SHP77 (cell line): ENCODE measurements around the gene ZNRF2.

Source experiments
- DNase-seq, 2 experiments: peaks; one replicate each; lab custom pipeline; 2025; lab: John Stamatoyannopoulos, UW

Gene ZNRF2

GRCh38 chr7:30321882-30322192 lies 37.4 kb downstream of the ZNRF2 start:
- no peak for DNase-seq

DNA sequence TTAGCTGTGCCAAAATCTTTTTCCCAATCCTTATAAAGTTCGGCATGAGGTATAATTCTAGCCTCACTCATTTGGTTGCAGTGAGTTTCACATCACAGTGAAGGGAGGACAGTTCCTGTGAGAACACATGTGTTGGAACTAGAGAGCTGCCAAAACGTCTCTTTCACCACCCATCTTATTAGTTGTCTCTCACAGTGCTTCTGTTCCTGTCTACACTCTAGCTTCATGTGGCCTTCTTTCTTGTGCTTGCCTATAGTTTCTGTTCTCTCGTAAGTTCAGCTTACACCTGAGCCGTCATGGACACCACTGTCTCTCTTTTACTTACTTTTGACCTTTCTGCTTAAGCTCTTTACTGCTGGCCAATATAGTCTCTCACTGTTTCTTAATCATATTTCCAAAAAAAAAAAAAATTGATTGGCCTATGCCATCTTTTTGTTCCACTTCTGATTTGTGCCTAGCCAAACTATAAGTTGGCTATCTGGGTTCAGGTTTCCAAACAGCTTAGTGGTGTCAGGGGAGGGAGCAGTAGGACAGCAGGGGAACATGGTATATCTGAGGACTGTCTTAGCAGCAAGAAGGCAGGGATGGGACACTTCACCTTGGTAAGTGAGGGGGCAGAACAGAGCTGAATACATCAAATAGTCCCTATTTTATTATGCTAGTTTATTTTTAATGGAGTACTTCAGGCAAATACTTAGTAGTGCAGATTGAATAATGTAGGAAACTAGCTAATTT lies 38.0 kb downstream of the ZNRF2 start:
- no peak for DNase-seq

GRCh38 chr7:30323006-30323355 lies 38.6 kb downstream of the ZNRF2 start:
- DNase-seq: no peak

GRCh38 chr7:30327813-30328212 lies 43.4 kb downstream of the ZNRF2 start:
- no peak for DNase-seq

DNA sequence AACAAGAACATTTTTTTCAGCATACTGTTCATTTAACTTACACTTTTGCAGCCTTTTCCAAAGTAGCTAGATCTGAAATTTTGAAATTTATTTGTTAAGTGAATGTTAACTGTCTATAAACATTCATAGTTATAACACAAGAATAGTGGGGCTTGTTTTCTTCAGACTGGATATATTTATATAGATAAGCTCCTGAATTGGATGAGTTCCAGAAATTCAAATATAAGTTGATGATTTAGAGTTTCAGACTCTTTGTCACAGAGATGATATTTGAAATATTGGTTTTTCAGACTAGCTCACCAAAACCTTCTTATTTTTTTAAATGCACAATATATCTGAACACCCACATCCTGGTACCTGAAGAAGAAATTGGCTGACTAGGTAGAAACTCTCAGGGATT lies 44.0 kb downstream of the ZNRF2 start:
- no peak for DNase-seq

- DNase-seq: no peak
Observed at GRCh38 chr7:30329716-30330115, 45.3 kb downstream of the ZNRF2 start.

- DNase-seq: no peak
Observed at GRCh38 chr7:30330134-30331111, 46.0 kb downstream of the ZNRF2 start.

GRCh38 chr7:30331338-30331737 lies 46.9 kb downstream of the ZNRF2 start:
- DNase-seq: no peak

DNA sequence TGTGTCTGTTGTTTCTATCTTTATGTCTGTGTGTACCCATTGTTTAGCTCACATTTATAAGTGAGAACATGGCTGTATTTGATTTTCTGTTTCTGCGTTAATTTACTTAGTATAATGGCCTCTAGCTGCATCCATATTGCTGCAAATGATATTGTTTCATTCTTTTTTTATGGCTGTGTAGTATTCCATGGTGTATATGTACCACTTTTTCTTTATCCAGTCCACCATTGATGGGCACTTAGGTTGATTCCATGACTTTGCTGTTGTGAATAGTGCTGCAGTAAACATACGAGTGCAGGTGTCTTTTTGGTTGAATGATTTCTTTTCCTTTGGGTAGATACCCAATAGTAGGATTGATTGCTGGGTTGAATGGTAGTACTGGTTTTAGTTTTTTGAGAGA lies 48.2 kb downstream of the ZNRF2 start:
- no peak for DNase-seq

DNA sequence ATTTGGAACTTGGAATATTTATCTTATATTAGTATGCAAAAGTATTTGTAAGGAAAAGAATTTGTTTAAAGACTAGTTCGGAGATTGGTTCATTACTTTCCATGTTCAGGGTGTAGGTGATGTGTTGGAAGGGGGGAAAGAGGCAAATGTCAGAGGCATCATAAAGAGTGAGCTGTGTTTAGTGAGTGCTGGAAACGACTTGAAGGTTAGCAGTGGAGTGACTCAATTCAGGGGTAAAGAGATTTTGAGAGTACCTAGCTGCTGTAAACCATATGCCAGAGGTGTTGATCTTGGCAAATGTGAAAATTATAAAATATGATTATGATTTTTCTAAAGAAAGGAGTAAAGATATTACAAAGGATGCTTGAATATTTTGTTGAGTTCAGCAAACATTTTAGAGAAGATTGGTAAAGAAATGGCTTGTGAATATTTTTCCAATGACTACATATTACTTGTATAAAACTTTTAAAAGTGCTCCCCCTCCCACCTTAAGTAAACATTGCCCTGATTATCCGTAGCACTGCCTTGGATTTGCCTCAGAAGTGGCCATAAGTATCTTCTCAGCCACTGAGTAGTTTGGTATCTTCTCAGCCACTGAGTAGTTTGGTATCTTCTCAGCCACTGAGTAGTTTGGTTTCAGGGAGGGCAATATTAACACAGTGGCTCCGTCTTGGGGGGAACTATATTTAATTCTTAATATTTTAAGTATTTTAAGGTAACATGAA lies 51.5 kb downstream of the ZNRF2 start:
- no peak for DNase-seq

- no peak for DNase-seq
Observed at GRCh38 chr7:30344513-30344912, 60.1 kb downstream of the ZNRF2 start.

GRCh38 chr7:30347226-30348082 lies 63.1 kb downstream of the ZNRF2 start:
- no peak for DNase-seq

GRCh38 chr7:30348083-30348560 lies 63.7 kb downstream of the ZNRF2 start:
- DNase-seq: no peak

- no peak for DNase-seq
Observed at GRCh38 chr7:30349170-30349569, 64.8 kb downstream of the ZNRF2 start.

DNA sequence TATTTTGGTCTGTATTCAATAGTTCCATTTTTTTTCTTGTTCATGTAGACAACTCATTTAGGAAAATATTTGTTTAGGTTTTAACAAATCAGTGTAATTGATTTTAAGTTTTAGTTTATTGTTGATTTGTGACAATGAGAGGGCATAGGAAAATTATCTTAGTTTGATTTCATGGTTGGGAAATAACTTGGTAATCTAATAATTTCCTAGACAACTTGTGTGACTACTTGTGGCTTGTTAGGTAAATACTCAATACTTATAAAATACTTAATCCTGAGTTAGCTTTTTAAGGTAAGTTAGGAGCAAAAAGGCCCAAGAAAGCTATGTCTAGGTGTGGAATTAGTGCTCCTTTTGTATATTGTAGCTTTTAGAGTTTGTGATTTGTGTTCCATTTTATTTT lies 65.4 kb downstream of the ZNRF2 start:
- DNase-seq: no peak

DNA sequence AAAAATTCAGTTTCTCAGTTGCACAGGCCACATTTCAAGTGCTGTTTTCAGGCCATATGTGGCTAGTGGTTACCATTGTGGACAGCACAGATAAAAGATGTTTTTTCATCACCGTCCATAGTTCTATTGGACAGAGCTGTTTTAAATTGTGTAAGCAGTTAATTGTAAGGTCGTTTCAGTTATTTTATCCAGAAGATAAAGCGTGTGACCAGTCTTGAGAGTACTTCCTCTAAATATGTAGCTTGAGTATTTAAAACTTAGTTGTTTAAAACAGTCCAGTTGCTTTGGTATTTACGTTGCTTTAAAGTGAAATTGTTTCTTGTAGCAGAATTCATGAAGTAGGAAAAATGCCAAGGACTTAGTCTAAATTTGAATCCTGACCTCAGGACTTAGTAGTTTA lies 66.9 kb downstream of the ZNRF2 start:
- no peak for DNase-seq

- no peak for DNase-seq
Observed at GRCh38 chr7:30351724-30352123, 67.3 kb downstream of the ZNRF2 start.

DNA sequence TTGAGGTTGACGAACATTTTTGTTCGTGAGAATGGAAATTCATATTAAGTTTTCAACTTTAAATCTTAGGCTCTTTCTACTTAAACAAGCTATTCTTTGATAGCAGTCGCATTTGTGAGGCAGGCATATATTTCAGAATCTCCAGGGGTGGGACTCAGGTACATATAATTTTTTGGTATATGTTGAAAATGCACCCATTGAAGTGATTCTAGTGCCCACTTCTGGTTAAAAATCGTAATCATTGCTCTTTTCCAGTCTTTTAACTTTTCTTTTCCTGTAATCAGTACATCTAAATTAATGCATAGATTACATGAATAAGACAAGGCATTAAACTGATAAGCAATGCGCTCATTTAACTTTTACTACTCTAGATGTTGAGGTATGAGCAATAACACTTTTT lies 67.8 kb downstream of the ZNRF2 start:
- DNase-seq: no peak

- no peak for DNase-seq
Observed at GRCh38 chr7:30353532-30353931, 69.1 kb downstream of the ZNRF2 start.

- no peak for DNase-seq
Observed at GRCh38 chr7:30353932-30354607, 69.7 kb downstream of the ZNRF2 start.

DNA sequence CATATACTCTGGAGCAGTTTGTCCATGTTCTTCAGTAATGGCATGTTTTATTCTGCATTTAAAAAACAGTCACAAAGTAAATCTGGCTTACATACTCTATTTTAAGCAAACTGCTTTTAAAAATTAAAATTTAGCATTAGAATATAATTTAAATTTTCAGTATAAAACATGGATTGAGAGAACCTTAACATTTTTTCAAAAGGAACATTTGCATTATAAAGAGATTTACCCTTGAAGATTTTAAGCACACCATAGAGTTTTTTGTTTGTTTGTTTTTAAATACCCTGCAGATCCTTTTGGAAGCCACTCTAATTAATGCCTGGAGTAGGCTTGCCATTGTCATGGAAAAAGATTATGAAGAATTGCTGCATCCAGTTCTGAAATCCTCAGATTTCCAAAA lies 70.4 kb downstream of the ZNRF2 start:
- DNase-seq: no peak
